GM12878 (cell line): ENCODE data around the gene BNC2. TPM values are rescaled to one million over a fixed set of nuclear protein-coding genes. Genes with fewer than 3 reads are reported as not detected.

Source experiments
- ATAC-seq: fragments of 200-7000 bp; cut with Tn5 transposase; 3 replicates; pipeline ENCODE4 v1.9.1; 2020; ENCODE audit warnings: mild to moderate bottlenecking, moderate library complexity
- BruUV-seq: library from RNA; stranded (reverse); fragments of 400-500 nt; replicated peaks from 2 replicates; lab custom pipeline; 2021; lab: Mats Ljungman, UMichigan
- CTCF ChIA-PET: fragments of 300-600 bp; sonication (Branson Sonifier 250); formaldehyde crosslinking; extraction: SDS; loops from one replicate; lab custom pipeline; 2021; ENCODE audit warnings: inconsistent platforms; lab: Yijun Ruan, JAX
- POLR2A ChIA-PET: fragments of 350-600 bp; formaldehyde crosslinking; extraction: SDS; loops from one replicate; lab custom pipeline; 2021; ENCODE audit warnings: inconsistent platforms; lab: Charles Lee
- RAD21 ChIA-PET: fragments of 300-600 bp; sonication (Branson Sonifier 250); formaldehyde crosslinking; loops from one replicate; lab custom pipeline; 2023; ENCODE audit warnings: antibody characterized with exemption; ENCODE audit not compliant: unreplicated experiment; lab: Charles Lee
- SMC1A ChIA-PET: fragments of 300-600 bp; sonication (Branson Sonifier 250); formaldehyde crosslinking; loops from one replicate; lab custom pipeline; 2023; ENCODE audit not compliant: unreplicated experiment, uncharacterized antibody; lab: Charles Lee
- DNase-seq: peaks from one replicate; pipeline ENCODE4 v3.0.0-alpha.2; 2011; ENCODE audit warnings: low read depth, low spot score
- FAIRE-seq: peaks from 3 replicates; lab custom pipeline; 2011; peaks lifted over from hg19 to GRCh38; lab: Jason Lieb, UNC
- H2AFZ ChIP-seq: 2 replicates; pipeline ENCODE4 v1.6.0; 2011; ENCODE audit warnings: low read depth, low read length, control low read depth; ENCODE audit not compliant: control insufficient read depth
- H3K27ac ChIP-seq: 2 replicates; pipeline ENCODE4 v1.5.1; 2011; ENCODE audit warnings: control low read depth; ENCODE audit not compliant: control insufficient read depth, insufficient read depth
- H3K27me3 ChIP-seq, 2 experiments: replicated peaks in 1 of 2; 2 replicates each; pipeline versions ENCODE4 v1.6.0 to v1.6.1; 2011; ENCODE audit warnings: low read length in 1 of 2; ENCODE audit not compliant: control insufficient read depth in 2 of 2, insufficient read depth in 2 of 2
- H3K36me3 ChIP-seq, 2 experiments: 2 replicates each; pipeline ENCODE4 v1.5.1; 2011; ENCODE audit warnings: low read length in 1 of 2; ENCODE audit not compliant: control insufficient read depth in 2 of 2, insufficient read depth in 2 of 2
- H3K4me1 ChIP-seq: 2 replicates; pipeline ENCODE4 v1.6.1; 2011; ENCODE audit warnings: mild to moderate bottlenecking, low read length, moderate library complexity, mixed read lengths; ENCODE audit not compliant: control insufficient read depth, insufficient read depth
- H3K4me2 ChIP-seq: 2 replicates; pipeline ENCODE4 v1.6.0; 2011; ENCODE audit warnings: control low read depth; ENCODE audit not compliant: control insufficient read depth, insufficient read depth
- H3K4me3 ChIP-seq: fragments of 200-600 bp; sonication (generic); 2 replicates; pipeline ENCODE4 v1.5.1; 2016
- H3K79me2 ChIP-seq: 2 replicates; pipeline ENCODE4 v1.6.0; 2011; ENCODE audit warnings: low read length; ENCODE audit not compliant: control insufficient read depth, insufficient read depth
- H3K9ac ChIP-seq: 2 replicates; pipeline ENCODE4 v1.8.0; 2011; ENCODE audit warnings: low read length, control low read depth, mixed read lengths; ENCODE audit not compliant: control insufficient read depth, insufficient read depth
- H3K9me3 ChIP-seq: replicated peaks from 3 replicates; pipeline ENCODE4 v1.5.1; 2011; ENCODE audit warnings: mild to moderate bottlenecking, low read length; ENCODE audit not compliant: control insufficient read depth, insufficient read depth
- H4K20me1 ChIP-seq: 2 replicates; pipeline ENCODE4 v1.6.0; 2011; ENCODE audit not compliant: control insufficient read depth, insufficient read depth
- CHD2 ChIP-seq: IDR thresholded peaks from 2 replicates; pipeline ENCODE4 v1.6.1; 2011; ENCODE audit warnings: low read depth, low read length, improper control_type of control experiment, borderline replicate concordance
- KAT2A ChIP-seq: conservative IDR thresholded peaks from 2 replicates; pipeline ENCODE4 v1.6.1; 2011; ENCODE audit warnings: low read depth, low read length; ENCODE audit not compliant: control insufficient read depth
- POLR2AphosphoS2 ChIP-seq: IDR thresholded peaks from 2 replicates; pipeline ENCODE4 v1.6.1; 2011; ENCODE audit warnings: low read depth, mild to moderate bottlenecking, low read length, improper control_type of control experiment, moderate library complexity
- TCF7 ChIP-seq: IDR thresholded peaks from 2 replicates; pipeline ENCODE4 v1.6.1; 2014; ENCODE audit warnings: antibody characterized with exemption, borderline replicate concordance
- WGBS: methylation state at CpG from one replicate; pipeline ENCODE4 v1.1.6; 2016; ENCODE audit warnings: low lambda C conversion rate; ENCODE audit not compliant: insufficient replicate concordance, insufficient coverage; ENCODE audit errors: missing lambda C conversion rate; 5-methylcytosine and 5-hydroxymethylcytosine counted together
- in situ Hi-C: fragments of 300-500 bp; cut with MboI; formaldehyde crosslinking; loops from 9 replicates; pipeline ENCODE4 v1.14.3; 2018; ENCODE audit warnings: mixed read lengths
- intact Hi-C: fragments of 100-400 bp; cut with micrococcal nuclease; formaldehyde crosslinking; loops from one replicate; pipeline ENCODE4 v1.14.2; 2022; ENCODE audit not compliant: unreplicated experiment
- polyA plus RNA-seq, 11 experiments: library from polyadenylated mRNA; depleted of rRNA in 4 of 11; unstranded in 6 of 11; stranded (reverse) in 5 of 11; fragments of >200 nt; fragmentation: Nextera tagmentation in 4 of 11; fragmentation: Illumina TruSeq in 1 of 11; extraction: Ambion mirVana in 4 of 11; extraction: Trizol in 1 of 11; gene quantifications; 1 replicate in 1 of 11; 2 replicates in 10 of 11; pipeline versions ENCODE4 v1.2.1 to v1.2.3, GENCODE V29; 2011 to 2016; ENCODE audit warnings: inconsistent platforms in 2 of 11, missing spikeins in 2 of 11, low read depth in 1 of 11
- total RNA-seq, 4 experiments: library from RNA; depleted of rRNA in 3 of 4; stranded (reverse); fragments of >200 nt in 3 of 4; fragmentation: Illumina TruSeq in 1 of 4; extraction: Trizol in 1 of 4; gene quantifications; 2 replicates each; pipeline versions ENCODE4 v1.2.1 to v1.2.3, GENCODE V29; 2013 to 2021
- TF ChIP-seq, protein P1 (sequence below): fragments of 450-650 bp; conservative IDR thresholded peaks from 2 replicates; pipeline ENCODE4 v1.6.1; 2017; ENCODE audit warnings: mild to moderate bottlenecking, moderate library complexity
- TF ChIP-seq, protein P2 (sequence below): IDR thresholded peaks from 2 replicates; pipeline ENCODE4 v1.6.1; 2011; ENCODE audit warnings: mild to moderate bottlenecking, low read depth, low read length, moderate library complexity; ENCODE audit not compliant: insufficient replicate concordance
- TF ChIP-seq, protein P3 (sequence below): IDR thresholded peaks from 2 replicates; pipeline ENCODE4 v1.6.1; 2011; ENCODE audit warnings: low read depth, mild to moderate bottlenecking, low read length, moderate library complexity, borderline replicate concordance; ENCODE audit errors: extremely low read depth
- TF ChIP-seq, protein P4 (sequence below): fragments of 150-350 bp; IDR thresholded peaks from 2 replicates; pipeline ENCODE4 v1.6.1; 2016; ENCODE audit warnings: low read depth, low read length

The BNC2 gene
- total and polyA plus RNA-seq, 10 of the 15 experiments (the other 5 are each of a cell fraction or from before 2014, with no cell fraction given): 0.05 to 14.5 (median 0.26) TPM

DNA sequence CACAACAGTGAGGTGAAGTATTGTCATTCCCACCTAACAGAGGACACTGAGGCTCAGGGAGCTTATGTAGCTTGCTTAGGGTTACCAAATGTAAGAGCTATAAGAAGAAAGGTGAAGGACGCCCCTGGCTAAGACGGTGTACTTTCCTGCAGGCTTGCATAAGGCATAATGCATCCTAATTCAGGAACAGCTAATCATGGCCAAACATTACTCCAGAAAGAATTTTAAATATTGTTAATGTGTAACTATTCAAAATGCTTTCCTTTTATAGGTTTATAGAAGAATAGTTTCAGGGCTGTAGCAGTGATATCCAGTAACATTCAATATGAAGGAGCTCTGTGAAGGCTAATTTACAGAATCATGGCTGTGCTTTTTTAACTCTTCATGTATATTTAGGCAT lies 479.1 kb downstream of the BNC2 start:
- Histone ChIP-seq H3K36me3 (no peaks in the 10 kb centered on the region), H3K9ac (no peak overlapping the region), H3K4me3 (no peak overlapping the region), H3K4me2 (no peak overlapping the region), H3K27me3 (no peaks in the 10 kb centered on the region), H4K20me1 (no peaks in the 10 kb centered on the region), H3K79me2 (no peaks in the 10 kb centered on the region), H3K9me3 (no peaks in the 10 kb centered on the region; the same call in 2 of the 3 replicates), H3K27ac (no peak overlapping the region), H2AFZ (no peak overlapping the region), H3K4me1 (no peaks in the 10 kb centered on the region)
- ATAC-seq: no peak
- ChIA-PET RAD21 (no interaction called here), CTCF (interaction anchor here (0.6 to 1.0 kb wide), 4 partner anchors 247 to 731 kb away, joined by 3 read pairs; no protein-coding TSS in a partner anchor), POLR2A (no interaction called here), SMC1A (interaction anchor here (0.7 to 1.8 kb wide), 2 partner anchors 24 to 90 kb away, joined by 3 read pairs; no protein-coding TSS in a partner anchor)
- BruUV-seq: no TSS peak
- TF ChIP-seq, protein P1, sequence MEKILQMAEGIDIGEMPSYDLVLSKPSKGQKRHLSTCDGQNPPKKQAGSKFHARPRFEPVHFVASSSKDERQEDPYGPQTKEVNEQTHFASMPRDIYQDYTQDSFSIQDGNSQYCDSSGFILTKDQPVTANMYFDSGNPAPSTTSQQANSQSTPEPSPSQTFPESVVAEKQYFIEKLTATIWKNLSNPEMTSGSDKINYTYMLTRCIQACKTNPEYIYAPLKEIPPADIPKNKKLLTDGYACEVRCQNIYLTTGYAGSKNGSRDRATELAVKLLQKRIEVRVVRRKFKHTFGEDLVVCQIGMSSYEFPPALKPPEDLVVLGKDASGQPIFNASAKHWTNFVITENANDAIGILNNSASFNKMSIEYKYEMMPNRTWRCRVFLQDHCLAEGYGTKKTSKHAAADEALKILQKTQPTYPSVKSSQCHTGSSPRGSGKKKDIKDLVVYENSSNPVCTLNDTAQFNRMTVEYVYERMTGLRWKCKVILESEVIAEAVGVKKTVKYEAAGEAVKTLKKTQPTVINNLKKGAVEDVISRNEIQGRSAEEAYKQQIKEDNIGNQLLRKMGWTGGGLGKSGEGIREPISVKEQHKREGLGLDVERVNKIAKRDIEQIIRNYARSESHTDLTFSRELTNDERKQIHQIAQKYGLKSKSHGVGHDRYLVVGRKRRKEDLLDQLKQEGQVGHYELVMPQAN: no peak
- TF ChIP-seq, protein P2, sequence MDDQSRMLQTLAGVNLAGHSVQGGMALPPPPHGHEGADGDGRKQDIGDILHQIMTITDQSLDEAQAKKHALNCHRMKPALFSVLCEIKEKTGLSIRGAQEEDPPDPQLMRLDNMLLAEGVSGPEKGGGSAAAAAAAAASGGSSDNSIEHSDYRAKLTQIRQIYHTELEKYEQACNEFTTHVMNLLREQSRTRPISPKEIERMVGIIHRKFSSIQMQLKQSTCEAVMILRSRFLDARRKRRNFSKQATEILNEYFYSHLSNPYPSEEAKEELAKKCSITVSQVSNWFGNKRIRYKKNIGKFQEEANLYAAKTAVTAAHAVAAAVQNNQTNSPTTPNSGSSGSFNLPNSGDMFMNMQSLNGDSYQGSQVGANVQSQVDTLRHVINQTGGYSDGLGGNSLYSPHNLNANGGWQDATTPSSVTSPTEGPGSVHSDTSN: no peak
- TF ChIP-seq CHD2 (no peak), TCF7 (no peak), POLR2AphosphoS2 (no peak), KAT2A (no peak)
- TF ChIP-seq, protein P3, sequence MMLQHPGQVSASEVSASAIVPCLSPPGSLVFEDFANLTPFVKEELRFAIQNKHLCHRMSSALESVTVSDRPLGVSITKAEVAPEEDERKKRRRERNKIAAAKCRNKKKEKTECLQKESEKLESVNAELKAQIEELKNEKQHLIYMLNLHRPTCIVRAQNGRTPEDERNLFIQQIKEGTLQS: no peak
- TF ChIP-seq, protein P4, sequence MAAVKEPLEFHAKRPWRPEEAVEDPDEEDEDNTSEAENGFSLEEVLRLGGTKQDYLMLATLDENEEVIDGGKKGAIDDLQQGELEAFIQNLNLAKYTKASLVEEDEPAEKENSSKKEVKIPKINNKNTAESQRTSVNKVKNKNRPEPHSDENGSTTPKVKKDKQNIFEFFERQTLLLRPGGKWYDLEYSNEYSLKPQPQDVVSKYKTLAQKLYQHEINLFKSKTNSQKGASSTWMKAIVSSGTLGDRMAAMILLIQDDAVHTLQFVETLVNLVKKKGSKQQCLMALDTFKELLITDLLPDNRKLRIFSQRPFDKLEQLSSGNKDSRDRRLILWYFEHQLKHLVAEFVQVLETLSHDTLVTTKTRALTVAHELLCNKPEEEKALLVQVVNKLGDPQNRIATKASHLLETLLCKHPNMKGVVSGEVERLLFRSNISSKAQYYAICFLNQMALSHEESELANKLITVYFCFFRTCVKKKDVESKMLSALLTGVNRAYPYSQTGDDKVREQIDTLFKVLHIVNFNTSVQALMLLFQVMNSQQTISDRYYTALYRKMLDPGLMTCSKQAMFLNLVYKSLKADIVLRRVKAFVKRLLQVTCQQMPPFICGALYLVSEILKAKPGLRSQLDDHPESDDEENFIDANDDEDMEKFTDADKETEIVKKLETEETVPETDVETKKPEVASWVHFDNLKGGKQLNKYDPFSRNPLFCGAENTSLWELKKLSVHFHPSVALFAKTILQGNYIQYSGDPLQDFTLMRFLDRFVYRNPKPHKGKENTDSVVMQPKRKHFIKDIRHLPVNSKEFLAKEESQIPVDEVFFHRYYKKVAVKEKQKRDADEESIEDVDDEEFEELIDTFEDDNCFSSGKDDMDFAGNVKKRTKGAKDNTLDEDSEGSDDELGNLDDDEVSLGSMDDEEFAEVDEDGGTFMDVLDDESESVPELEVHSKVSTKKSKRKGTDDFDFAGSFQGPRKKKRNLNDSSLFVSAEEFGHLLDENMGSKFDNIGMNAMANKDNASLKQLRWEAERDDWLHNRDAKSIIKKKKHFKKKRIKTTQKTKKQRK: no peak
- in situ Hi-C loops: no loop called here
- no peak for DNase-seq
- 28% methylated on average over 2 of the region's 2 CpGs for WGBS
- intact Hi-C loops: no loop called here
- no peak for FAIRE-seq
